Parathyroid adenoma (tissue), 2 donors: ENCODE measurements around the gene RAET1L.

Experiments
- H2AFZ ChIP-seq: fragments of 300-600 bp; sonication (generic); one replicate; pipeline ENCODE4 v1.7.0; 2017; ENCODE audit warnings: antibody characterized with exemption, mild to moderate bottlenecking
- H3K27ac ChIP-seq: fragments of 300-600 bp; sonication (generic); one replicate; pipeline ENCODE4 v1.7.0; 2017
- H3K27me3 ChIP-seq: fragments of 300-600 bp; sonication (generic); one replicate; pipeline ENCODE4 v1.7.0; 2017; ENCODE audit warnings: low read length; ENCODE audit not compliant: control insufficient read depth, insufficient read depth
- H3K36me3 ChIP-seq: fragments of 300-600 bp; sonication (generic); one replicate; pipeline ENCODE4 v1.7.0; 2017; ENCODE audit warnings: low read length; ENCODE audit not compliant: control insufficient read depth, insufficient read depth
- H3K4me1 ChIP-seq: fragments of 300-600 bp; sonication (generic); one replicate; pipeline ENCODE4 v1.7.0; 2017; ENCODE audit warnings: control low read depth
- H3K4me2 ChIP-seq: fragments of 300-600 bp; sonication (generic); one replicate; pipeline ENCODE4 v1.7.0; 2017; ENCODE audit warnings: low read length
- H3K4me3 ChIP-seq: fragments of 300-600 bp; sonication (generic); one replicate; pipeline ENCODE4 v1.7.0; 2017; ENCODE audit warnings: low read depth, low read length
- H3K79me2 ChIP-seq: fragments of 300-600 bp; sonication (generic); one replicate; pipeline ENCODE4 v1.7.0; 2017; ENCODE audit warnings: control low read depth
- H3K9ac ChIP-seq: fragments of 300-600 bp; sonication (generic); one replicate; pipeline ENCODE4 v1.7.0; 2017; ENCODE audit warnings: mild to moderate bottlenecking
- H3K9me3 ChIP-seq: fragments of 300-600 bp; sonication (generic); one replicate; pipeline ENCODE4 v1.7.0; 2017; ENCODE audit warnings: low read length; ENCODE audit not compliant: control insufficient read depth
- TF ChIP-seq, protein P1 (sequence below): fragments of 300-600 bp; sonication (generic); IDR thresholded peaks from one replicate; pipeline ENCODE4 v1.7.0; 2017; ENCODE audit warnings: antibody characterized with exemption, mild to moderate bottlenecking
- donor health status: primary hyperparathyroidism.

The RAET1L gene

GRCh38 chr6:150056916-150057315 is 31.6 kb upstream of the RAET1L start:
- no peaks in the 10 kb centered on the region for H3K27me3 ChIP-seq

GRCh38 chr6:150056156-150056555 is 30.8 kb upstream of the RAET1L start:
- H2AFZ ChIP-seq = no peak overlapping the region
- H3K79me2 ChIP-seq = no peaks in the 10 kb centered on the region
- TF ChIP-seq, protein P1, sequence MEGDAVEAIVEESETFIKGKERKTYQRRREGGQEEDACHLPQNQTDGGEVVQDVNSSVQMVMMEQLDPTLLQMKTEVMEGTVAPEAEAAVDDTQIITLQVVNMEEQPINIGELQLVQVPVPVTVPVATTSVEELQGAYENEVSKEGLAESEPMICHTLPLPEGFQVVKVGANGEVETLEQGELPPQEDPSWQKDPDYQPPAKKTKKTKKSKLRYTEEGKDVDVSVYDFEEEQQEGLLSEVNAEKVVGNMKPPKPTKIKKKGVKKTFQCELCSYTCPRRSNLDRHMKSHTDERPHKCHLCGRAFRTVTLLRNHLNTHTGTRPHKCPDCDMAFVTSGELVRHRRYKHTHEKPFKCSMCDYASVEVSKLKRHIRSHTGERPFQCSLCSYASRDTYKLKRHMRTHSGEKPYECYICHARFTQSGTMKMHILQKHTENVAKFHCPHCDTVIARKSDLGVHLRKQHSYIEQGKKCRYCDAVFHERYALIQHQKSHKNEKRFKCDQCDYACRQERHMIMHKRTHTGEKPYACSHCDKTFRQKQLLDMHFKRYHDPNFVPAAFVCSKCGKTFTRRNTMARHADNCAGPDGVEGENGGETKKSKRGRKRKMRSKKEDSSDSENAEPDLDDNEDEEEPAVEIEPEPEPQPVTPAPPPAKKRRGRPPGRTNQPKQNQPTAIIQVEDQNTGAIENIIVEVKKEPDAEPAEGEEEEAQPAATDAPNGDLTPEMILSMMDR = no peak
- H3K4me2 ChIP-seq = no peak overlapping the region
- no peaks in the 10 kb centered on the region for H3K27me3 ChIP-seq
- H3K9me3 ChIP-seq = no peaks in the 10 kb centered on the region
- H3K27ac ChIP-seq = no peak overlapping the region
- H3K4me3 ChIP-seq = no peak overlapping the region
- H3K4me1 ChIP-seq = no peaks in the 10 kb centered on the region
- no peaks in the 10 kb centered on the region for H3K36me3 ChIP-seq
- H3K9ac ChIP-seq = no peak overlapping the region

More at GRCh38 chr6:150056916-150057315, 31.6 kb upstream of the RAET1L start:
- Histone ChIP-seq H3K79me2 (no peaks in the 10 kb centered on the region), H3K4me1 (no peaks in the 10 kb centered on the region), H3K4me3 (no peak overlapping the region), H2AFZ (no peak overlapping the region), H3K4me2 (no peak overlapping the region), H3K9ac (no peak overlapping the region), H3K9me3 (no peaks in the 10 kb centered on the region), H3K27ac (no peak overlapping the region), H3K36me3 (no peaks in the 10 kb centered on the region)
- TF ChIP-seq, protein P1 = no peak

GRCh38 chr6:150055131-150055530 is 29.8 kb upstream of the RAET1L start:
- TF ChIP-seq, protein P1 = no peak
- Histone ChIP-seq H2AFZ (no peak overlapping the region), H3K4me3 (no peak overlapping the region), H3K9ac (no peak overlapping the region), H3K9me3 (no peaks in the 10 kb centered on the region), H3K4me2 (no peak overlapping the region), H3K4me1 (no peaks in the 10 kb centered on the region), H3K27ac (no peak overlapping the region), H3K36me3 (no peaks in the 10 kb centered on the region), H3K27me3 (no peaks in the 10 kb centered on the region), H3K79me2 (no peaks in the 10 kb centered on the region)

DNA sequence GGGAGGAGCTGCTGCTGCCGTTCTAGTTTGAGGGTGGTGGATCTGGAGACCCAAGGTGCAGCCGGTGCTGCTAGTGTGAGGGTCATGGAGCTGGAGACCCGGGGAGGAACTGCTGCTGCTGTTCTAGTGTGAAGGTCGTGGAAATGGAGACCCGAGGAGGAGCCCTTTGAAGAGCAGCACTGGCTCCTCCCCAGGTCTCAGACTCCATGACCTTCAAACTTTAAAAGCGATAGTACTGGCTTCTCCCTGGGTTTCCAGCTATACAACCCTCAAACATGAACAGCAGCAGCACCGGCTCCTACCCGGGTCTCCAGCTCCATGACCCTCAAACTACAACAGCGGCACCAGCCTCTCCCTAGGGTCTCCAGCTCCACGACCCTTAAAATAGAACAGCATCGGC is 28.1 kb upstream of the RAET1L start:
- no peaks in the 10 kb centered on the region for H3K4me1 ChIP-seq
- H3K9me3 ChIP-seq = no peaks in the 10 kb centered on the region
- no peaks in the 10 kb centered on the region for H3K79me2 ChIP-seq
- no peak overlapping the region for H3K4me3 ChIP-seq
- no peak overlapping the region for H2AFZ ChIP-seq
- no peak overlapping the region for H3K9ac ChIP-seq
- no peaks in the 10 kb centered on the region for H3K36me3 ChIP-seq
- H3K27ac ChIP-seq = no peak overlapping the region
- TF ChIP-seq, protein P1 = no peak
- H3K4me2 ChIP-seq = no peak overlapping the region
- no peaks in the 10 kb centered on the region for H3K27me3 ChIP-seq

- H3K9me3 ChIP-seq = no peaks in the 10 kb centered on the region
- H3K4me3 ChIP-seq = no peak overlapping the region
- H3K36me3 ChIP-seq = no peaks in the 10 kb centered on the region
- no peaks in the 10 kb centered on the region for H3K27me3 ChIP-seq
- no peak overlapping the region for H3K27ac ChIP-seq
- H2AFZ ChIP-seq = no peak overlapping the region
- H3K9ac ChIP-seq = no peak overlapping the region
- no peaks in the 10 kb centered on the region for H3K4me1 ChIP-seq
- TF ChIP-seq, protein P1 = no peak
- H3K4me2 ChIP-seq = no peak overlapping the region
- no peaks in the 10 kb centered on the region for H3K79me2 ChIP-seq
Measured at GRCh38 chr6:150050846-150051245, 25.5 kb upstream of the RAET1L start.
